ENCODE results near the gene RPS6KA5.

DNA sequence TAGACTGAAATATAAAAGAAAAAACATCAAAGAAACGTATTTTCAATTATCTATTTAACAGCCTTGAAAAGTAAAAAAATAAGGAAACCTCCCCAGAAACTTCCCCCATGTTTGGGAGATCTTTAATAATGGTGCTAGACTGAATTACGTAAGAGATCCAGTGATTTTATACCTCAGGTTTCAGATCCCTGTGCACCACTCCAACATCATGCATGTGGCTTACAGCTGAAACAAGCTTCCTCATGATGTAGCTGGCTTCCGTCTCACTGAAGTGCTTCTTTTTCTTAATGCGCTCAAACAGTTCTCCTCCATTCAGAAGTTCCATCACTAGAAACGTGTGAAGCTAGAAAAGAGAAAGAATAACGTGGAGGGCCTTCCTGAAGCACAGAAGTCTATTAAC, 166.2 kb downstream of the RPS6KA5 start:
- TF ChIP-seq, protein P1, sequence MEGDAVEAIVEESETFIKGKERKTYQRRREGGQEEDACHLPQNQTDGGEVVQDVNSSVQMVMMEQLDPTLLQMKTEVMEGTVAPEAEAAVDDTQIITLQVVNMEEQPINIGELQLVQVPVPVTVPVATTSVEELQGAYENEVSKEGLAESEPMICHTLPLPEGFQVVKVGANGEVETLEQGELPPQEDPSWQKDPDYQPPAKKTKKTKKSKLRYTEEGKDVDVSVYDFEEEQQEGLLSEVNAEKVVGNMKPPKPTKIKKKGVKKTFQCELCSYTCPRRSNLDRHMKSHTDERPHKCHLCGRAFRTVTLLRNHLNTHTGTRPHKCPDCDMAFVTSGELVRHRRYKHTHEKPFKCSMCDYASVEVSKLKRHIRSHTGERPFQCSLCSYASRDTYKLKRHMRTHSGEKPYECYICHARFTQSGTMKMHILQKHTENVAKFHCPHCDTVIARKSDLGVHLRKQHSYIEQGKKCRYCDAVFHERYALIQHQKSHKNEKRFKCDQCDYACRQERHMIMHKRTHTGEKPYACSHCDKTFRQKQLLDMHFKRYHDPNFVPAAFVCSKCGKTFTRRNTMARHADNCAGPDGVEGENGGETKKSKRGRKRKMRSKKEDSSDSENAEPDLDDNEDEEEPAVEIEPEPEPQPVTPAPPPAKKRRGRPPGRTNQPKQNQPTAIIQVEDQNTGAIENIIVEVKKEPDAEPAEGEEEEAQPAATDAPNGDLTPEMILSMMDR (IDR thresholded peaks at IDR 0.05): no peak
- no peak for TF ChIP-seq POLR2AphosphoS5 (IDR thresholded peaks at IDR 0.05; ENCODE audit: low read depth, low read length)
- no peak for TF ChIP-seq SIN3A (IDR thresholded peaks at IDR 0.05; ENCODE audit: borderline replicate concordance, insufficient read depth, low read depth, low read length)
- TF ChIP-seq TCF7L2 (IDR thresholded peaks at IDR 0.05; ENCODE audit: low read depth, low read length): no peak
- TF ChIP-seq, protein P2, sequence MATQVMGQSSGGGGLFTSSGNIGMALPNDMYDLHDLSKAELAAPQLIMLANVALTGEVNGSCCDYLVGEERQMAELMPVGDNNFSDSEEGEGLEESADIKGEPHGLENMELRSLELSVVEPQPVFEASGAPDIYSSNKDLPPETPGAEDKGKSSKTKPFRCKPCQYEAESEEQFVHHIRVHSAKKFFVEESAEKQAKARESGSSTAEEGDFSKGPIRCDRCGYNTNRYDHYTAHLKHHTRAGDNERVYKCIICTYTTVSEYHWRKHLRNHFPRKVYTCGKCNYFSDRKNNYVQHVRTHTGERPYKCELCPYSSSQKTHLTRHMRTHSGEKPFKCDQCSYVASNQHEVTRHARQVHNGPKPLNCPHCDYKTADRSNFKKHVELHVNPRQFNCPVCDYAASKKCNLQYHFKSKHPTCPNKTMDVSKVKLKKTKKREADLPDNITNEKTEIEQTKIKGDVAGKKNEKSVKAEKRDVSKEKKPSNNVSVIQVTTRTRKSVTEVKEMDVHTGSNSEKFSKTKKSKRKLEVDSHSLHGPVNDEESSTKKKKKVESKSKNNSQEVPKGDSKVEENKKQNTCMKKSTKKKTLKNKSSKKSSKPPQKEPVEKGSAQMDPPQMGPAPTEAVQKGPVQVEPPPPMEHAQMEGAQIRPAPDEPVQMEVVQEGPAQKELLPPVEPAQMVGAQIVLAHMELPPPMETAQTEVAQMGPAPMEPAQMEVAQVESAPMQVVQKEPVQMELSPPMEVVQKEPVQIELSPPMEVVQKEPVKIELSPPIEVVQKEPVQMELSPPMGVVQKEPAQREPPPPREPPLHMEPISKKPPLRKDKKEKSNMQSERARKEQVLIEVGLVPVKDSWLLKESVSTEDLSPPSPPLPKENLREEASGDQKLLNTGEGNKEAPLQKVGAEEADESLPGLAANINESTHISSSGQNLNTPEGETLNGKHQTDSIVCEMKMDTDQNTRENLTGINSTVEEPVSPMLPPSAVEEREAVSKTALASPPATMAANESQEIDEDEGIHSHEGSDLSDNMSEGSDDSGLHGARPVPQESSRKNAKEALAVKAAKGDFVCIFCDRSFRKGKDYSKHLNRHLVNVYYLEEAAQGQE (IDR thresholded peaks at IDR 0.05; ENCODE audit: insufficient read depth in 1 of 2, low read depth in 2 of 2, low read length in 1 of 2): no peak
